GM12891 (cell line): ENCODE results near the gene TCF25.
A peak's percentile ranks its signal among the peaks of the same experiment; 100 is the strongest.
"Not testable (repeated sequence)": the region's sequence is repeated elsewhere in the genome, so short reads cannot be mapped to it uniquely, and the experiment has no call there.

ENCODE experiments used
- DNase-seq: peaks from one replicate; pipeline ENCODE4 v3.0.0; 2011; ENCODE audit warnings: low spot score; ENCODE audit not compliant: insufficient read length
- FAIRE-seq: peaks from 2 replicates; lab custom pipeline; 2011; peaks lifted over from hg19 to GRCh38; lab: Jason Lieb, UNC
- PAX5 ChIP-seq: IDR thresholded peaks from 2 replicates; pipeline ENCODE4 v1.6.1; 2011; ENCODE audit warnings: low read length, moderate library complexity, mild to moderate bottlenecking; ENCODE audit not compliant: insufficient read depth, severe bottlenecking
- POLR2A ChIP-seq: IDR thresholded peaks from 2 replicates; pipeline ENCODE4 v1.6.1; 2011; ENCODE audit warnings: low read depth, low read length, control low read depth
- POLR2AphosphoS5 ChIP-seq: IDR thresholded peaks from 2 replicates; pipeline ENCODE4 v1.6.1; 2011; ENCODE audit warnings: low read depth, low read length, control low read depth
- POU2F2 ChIP-seq: IDR thresholded peaks from 2 replicates; pipeline ENCODE4 v1.6.1; 2011; ENCODE audit warnings: low read depth, mild to moderate bottlenecking, control low read depth, low read length, moderate library complexity
- SPI1 ChIP-seq: IDR thresholded peaks from 2 replicates; pipeline ENCODE4 v1.6.1; 2011; ENCODE audit warnings: low read depth, low read length, control low read depth
- TAF1 ChIP-seq: IDR thresholded peaks from 2 replicates; pipeline ENCODE4 v1.6.1; 2011; ENCODE audit warnings: low read depth, low read length, control low read depth

Gene TCF25

GRCh38 chr16:89873972-89874689 is 739 bp downstream of the TCF25 start:
- peak; percentile 100 for FAIRE-seq
- DNase-seq: peak; percentile 87
- TF ChIP-seq POLR2A (no peak; the same call in 1 of the 2 replicates), POLR2AphosphoS5 (no peak), POU2F2 (no peak), SPI1 (no peak), TAF1 (no peak; the same call in 1 of the 2 replicates), PAX5 (no peak)

- not testable (repeated sequence) for DNase-seq, FAIRE-seq
- 0 out of 2 replicates have a peak, but pooled peaks have one; percentile 24 for TF ChIP-seq POLR2A
Observed at GRCh38 chr16:89879123-89879522, 5.7 kb downstream of the TCF25 start.

DNA sequence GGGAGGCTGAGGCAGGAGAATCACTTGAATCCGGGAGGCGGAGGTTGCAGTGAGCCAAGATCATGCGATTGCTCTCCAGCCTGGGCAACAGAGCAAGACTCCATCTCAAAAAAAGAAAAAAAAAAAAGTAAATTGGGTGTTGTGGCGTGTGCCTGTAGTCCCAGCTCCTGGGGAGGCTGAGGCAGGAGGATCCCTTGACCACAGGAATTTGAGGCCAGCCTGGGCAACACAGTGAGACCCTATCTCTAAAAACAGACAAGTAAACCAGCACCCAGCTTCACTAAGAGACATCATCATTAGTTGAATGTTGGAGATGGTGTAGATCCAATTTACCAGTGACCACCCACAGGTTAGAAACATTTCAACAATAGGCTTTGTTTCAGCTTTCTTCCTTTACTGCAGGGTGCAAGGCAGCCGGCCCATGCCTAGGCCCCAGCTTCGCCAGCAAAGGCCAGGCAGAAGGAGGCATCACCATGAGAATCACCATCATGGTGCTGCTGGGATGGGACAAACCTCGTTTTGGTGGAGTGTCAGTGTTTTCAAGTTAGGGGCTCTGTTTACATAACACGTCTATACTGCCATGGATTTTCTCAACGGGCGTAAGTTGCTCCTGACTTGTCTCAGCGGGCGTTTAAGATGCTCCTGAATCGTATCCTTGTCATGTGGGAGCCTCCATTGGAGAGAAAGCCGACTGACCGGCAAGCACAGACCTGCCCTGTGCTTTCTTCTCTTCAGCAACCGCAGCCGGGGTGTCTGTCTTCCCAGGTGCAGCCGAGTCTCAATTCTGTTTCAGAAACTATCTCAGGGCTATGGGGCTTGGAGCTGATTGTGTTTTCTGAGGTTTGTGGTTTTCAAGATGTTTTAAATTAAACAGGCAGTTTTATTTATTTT is 7.3 kb downstream of the TCF25 start:
- DNase-seq (no peak), FAIRE-seq (no peak)
- TF ChIP-seq PAX5: no peak
- TF ChIP-seq TAF1: no peak
- no peak for TF ChIP-seq POLR2AphosphoS5
- no peak for TF ChIP-seq SPI1

GRCh38 chr16:89881368-89881730 is 8.0 kb downstream of the TCF25 start:
- FAIRE-seq: no peak
- no peak for DNase-seq
- TF ChIP-seq PAX5 (no peak), POU2F2 (no peak), SPI1 (no peak), POLR2AphosphoS5 (no peak), TAF1 (no peak), POLR2A (no peak)

DNA sequence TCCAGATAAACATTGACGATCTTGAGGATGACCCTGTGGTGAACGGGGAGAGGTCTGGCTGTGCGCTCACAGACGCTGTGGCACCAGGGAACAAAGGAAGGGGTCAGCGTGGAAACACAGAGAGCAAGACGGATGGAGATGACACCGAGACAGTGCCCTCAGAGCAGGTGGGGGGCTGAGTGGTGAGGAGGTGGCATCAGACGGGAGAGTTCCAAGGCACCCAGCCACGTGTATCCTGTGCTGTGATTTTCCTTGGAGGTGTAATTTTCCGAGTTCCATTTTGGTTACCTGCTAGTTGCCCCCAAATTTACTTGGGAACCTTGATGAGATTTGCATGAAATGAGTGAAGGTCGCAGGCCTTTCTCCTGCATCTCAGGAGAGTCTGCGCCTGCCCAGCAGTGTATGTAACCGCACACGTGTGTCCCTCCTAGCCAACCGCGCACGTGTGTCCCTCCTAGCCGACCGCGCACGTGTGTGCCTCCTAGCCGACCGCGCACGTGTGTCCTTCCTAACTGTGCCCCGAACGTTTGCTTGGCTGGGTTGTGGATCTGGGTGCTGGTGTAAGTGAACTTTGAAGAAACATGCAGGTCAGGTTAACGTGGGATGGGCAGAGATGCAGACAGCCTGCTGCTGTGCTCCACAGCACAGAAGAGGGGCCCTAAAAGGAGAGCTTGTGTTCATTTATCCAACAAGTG is 10.1 kb downstream of the TCF25 start:
- FAIRE-seq (no peak), DNase-seq (no peak)
- no peak for TF ChIP-seq PAX5
- TF ChIP-seq POLR2A: no peak
- no peak for TF ChIP-seq SPI1
- TF ChIP-seq POLR2AphosphoS5: no peak
- no peak for TF ChIP-seq POU2F2
- TF ChIP-seq TAF1: no peak

- no peak for FAIRE-seq
- TF ChIP-seq POU2F2 (no peak), TAF1 (no peak), POLR2A (no peak), SPI1 (no peak), PAX5 (no peak)
- no peak for DNase-seq
Observed at GRCh38 chr16:89884041-89884421, 10.6 kb downstream of the TCF25 start.

DNA sequence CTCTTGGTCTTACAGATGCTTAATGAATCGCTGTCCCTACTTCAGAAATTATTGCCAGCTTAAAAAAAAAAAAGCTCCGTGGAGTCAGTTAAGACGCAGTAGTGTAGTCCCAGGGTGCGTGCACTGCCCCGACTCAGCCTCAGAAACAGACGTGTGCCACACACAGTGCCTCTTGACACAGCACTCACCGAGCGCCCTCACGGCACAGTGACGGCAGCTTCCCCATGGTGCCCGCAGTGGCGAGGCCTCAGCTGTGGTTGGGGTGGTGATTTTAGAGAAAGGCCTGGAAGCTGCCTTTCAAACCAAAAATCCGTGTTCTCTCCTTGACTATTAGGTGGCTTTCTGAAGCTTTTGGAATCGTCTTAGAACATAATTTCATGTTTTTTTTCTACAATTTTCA is 13.9 kb downstream of the TCF25 start:
- DNase-seq: no peak
- FAIRE-seq: no peak
- TF ChIP-seq SPI1: no peak
- no peak for TF ChIP-seq TAF1
- no peak for TF ChIP-seq POLR2A
- TF ChIP-seq POU2F2: no peak

DNA sequence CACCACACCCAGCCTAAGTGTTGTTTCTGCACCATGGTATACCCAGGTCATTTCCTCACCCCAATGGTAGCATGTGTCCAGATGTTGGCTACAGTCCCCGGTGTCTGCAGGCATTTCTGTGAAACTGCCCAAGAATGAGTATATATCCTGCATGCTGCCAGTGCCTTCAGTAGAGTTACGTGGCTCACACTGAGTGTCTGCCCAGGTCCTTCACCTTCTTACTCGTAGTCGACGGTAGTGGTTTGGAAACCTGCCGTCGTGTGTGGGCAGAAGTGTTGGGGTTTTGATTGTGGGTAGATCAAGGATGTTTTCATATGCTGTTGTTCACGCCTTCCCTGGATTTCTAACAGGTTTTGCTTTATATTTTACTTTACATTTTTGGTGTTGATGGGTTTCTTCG is 16.8 kb downstream of the TCF25 start:
- peak; percentile 20 for FAIRE-seq
- TF ChIP-seq POU2F2 (no peak), PAX5 (no peak), POLR2AphosphoS5 (no peak), POLR2A (no peak), SPI1 (no peak)
- DNase-seq: no peak

DNA sequence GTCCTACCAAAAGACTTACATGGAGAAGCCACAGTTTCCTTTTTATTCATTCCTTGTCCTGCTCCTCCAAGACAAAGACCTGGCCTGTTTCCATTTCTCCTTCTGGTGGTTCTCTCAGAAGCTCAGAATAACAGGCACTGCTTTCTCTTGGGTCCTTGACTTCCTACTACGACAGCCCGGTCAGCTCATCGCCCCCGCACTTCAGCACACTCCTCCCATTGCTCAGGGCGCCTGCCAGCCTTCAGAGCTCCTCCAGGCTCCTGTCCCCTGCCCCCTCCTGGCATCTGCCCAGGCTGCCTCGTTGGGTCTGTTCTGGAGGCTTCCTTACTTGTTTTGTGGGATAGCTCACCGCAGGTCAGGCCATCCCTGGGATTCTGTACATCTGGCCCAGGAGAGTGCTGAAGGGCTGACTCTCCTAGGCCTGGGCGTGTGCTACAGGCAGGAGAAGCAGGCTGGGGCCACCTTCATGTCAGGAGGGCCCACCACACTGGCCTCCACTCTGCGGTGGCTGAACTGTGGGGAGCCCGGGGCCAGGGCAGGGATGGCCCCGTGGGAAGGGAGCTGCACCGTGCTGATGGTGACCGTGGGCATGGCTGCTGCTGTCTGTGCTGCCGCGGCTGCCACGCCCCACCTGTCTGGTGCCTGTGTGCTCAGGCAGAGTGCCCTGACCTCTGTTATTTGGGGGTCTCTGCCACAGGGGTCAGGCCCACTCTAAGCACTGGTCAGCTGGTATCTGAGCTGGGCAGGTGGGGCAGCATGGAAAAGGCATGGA is 17.7 kb downstream of the TCF25 start:
- DNase-seq (no peak), FAIRE-seq (no peak)
- no peak for TF ChIP-seq POU2F2
- TF ChIP-seq SPI1: no peak
- TF ChIP-seq POLR2A: no peak
- TF ChIP-seq POLR2AphosphoS5: 0 out of 2 replicates have a peak, but pooled peaks have one; percentile 31
